Activated T-helper 1 cell treated with anti-CD3 and anti-CD28 coated beads, Interleukin-12 subunit alpha, Interleukin-12 subunit beta, Interleukin-2, Interleukin-4 antibody, amounts not matched to agents 30 ng/mL and 10 ng/mL and 1 ng/mL, durations not matched to agents 14 hours and 24 hours and 36 hours (primary cell): Measurements from ENCODE around the gene UBASH3A. TPM values are rescaled to one million over a fixed set of nuclear protein-coding genes. Genes with fewer than 3 reads are reported as not detected.
A peak's percentile ranks its signal among the peaks of the same experiment; 100 is the strongest.

ENCODE experiments used
- DNase-seq: peaks from one replicate; pipeline ENCODE4 v3.0.0; 2021; ENCODE audit warnings: low spot score
- H3K27ac Mint-ChIP-seq: one replicate; pipeline ENCODE4 v1.8.0; 2021; ENCODE audit warnings: mild to moderate bottlenecking, mixed read lengths
- H3K27me3 Mint-ChIP-seq: one replicate; pipeline ENCODE4 v1.8.0; 2022; ENCODE audit warnings: mild to moderate bottlenecking, moderate library complexity, mixed read lengths; ENCODE audit not compliant: insufficient read depth
- H3K36me3 Mint-ChIP-seq: one replicate; pipeline ENCODE4 v1.8.0; 2021; ENCODE audit warnings: low read depth, mixed read lengths
- H3K4me1 Mint-ChIP-seq: one replicate; pipeline ENCODE4 v1.8.0; 2021; ENCODE audit warnings: low read depth, mixed read lengths
- H3K4me3 Mint-ChIP-seq: one replicate; pipeline ENCODE4 v1.8.0; 2021; ENCODE audit warnings: mild to moderate bottlenecking, moderate library complexity, mixed read lengths
- H3K9me3 Mint-ChIP-seq: one replicate; pipeline ENCODE4 v1.8.0; 2021; ENCODE audit warnings: mixed read lengths
- intact Hi-C: fragments of 100-400 bp; cut with micrococcal nuclease; formaldehyde crosslinking; loops from one replicate; pipeline ENCODE4 v1.15.1; 2024
- total RNA-seq: library from RNA; stranded (reverse); gene quantifications from 2 replicates; pipeline ENCODE4 v1.2.3, GENCODE V29; 2022

Gene UBASH3A
- total RNA-seq, 1 donor from 2014 or later = 70.8 TPM

DNA sequence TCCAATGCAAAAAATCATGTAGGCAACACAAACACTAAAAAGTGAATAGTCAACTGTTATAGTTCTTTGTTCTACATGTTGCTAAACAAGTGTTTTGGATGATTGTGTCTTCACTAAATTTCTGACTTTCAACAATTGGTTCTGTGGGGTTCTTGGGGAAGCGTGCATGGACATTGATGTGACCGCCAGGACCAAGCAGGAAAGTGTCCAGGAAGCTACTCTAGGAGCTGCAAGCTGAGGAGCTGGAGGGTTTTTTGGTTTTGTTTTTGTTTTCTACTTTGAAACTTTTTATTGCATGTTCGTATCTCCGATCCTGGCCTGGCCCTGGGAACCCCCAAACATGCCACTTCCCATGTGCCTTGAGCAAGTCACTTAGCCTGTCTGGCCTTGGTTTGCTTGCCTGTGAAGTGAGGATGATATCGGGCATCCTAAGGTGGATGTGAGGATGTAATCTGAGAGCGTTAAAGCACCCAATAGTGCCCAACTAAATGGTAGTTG, 15.8 kb upstream of the UBASH3A start:
- intact Hi-C loops = no loop called here
- no peak overlapping the region for H3K4me3 Mint-ChIP-seq
- H3K36me3 Mint-ChIP-seq = peaks cover 33% of the 10 kb centered on the region
- no peak for DNase-seq
- no peak overlapping the region for H3K27ac Mint-ChIP-seq
- no peaks in the 10 kb centered on the region for H3K27me3 Mint-ChIP-seq
- H3K9me3 Mint-ChIP-seq = no peaks in the 10 kb centered on the region
- H3K4me1 Mint-ChIP-seq = peaks cover 65% of the 10 kb centered on the region

DNA sequence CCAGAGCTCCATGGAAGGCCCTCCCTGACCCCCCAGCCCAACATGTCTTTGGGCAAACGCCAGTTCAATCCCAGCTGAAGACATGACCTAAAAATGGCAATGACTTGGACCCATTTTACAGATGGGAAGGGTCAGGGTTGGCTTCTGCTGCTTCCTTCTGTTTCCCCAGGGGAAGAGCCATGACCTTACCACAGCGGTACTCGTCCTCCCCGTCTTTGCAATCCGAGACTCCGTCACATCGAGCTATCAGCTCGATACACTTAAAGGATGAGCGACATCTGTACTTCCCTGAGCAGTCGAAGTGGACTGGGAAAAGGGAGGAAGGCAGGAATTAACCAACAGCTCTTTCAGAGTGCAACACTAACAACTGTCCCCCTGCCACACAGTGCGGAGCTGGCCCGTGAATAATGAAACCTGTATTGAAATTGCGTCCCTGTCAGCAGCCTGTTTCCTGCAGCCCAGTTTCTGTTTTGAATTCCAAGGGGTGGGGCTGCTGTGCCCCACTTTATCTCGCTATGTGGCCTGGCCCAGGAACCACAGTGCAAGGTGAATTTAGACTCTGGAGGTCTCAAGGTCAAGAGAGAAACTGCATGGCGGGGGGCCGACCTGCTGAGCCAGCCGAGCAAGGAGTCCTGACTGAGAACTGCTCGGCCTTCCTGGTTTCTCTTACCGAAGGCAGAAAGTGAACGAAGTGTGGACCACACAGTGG, 14.8 kb upstream of the UBASH3A start:
- H3K4me3 Mint-ChIP-seq = no peak overlapping the region
- peaks cover 73% of the 10 kb centered on the region for H3K4me1 Mint-ChIP-seq
- H3K9me3 Mint-ChIP-seq = no peaks in the 10 kb centered on the region
- peaks cover 33% of the 10 kb centered on the region for H3K36me3 Mint-ChIP-seq
- DNase-seq = no peak
- intact Hi-C loops = no loop called here
- H3K27ac Mint-ChIP-seq = peak overlapping the region; percentile 14
- H3K27me3 Mint-ChIP-seq = no peaks in the 10 kb centered on the region

DNA sequence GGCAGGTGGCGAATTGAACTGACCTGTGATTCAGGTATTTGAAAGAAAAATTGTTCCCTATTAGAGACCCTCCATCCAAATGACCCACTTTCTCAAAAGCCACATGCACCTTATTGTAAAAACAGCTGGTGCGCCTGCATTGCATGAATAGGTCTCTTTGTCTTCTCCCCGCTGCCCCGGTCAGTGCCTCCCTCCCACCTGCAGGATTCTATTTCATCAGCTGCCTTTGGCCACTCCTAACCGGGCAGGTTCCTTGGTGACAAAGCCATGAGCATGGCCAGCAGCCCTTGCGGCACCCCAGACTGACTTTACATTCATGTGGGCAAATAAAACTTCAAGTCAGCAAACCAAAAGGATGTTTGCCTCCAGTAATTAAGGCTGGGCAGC, 14.3 kb upstream of the UBASH3A start:
- no peaks in the 10 kb centered on the region for H3K9me3 Mint-ChIP-seq
- no peak overlapping the region for H3K27ac Mint-ChIP-seq
- H3K36me3 Mint-ChIP-seq = peaks cover 29% of the 10 kb centered on the region
- peak overlapping the region; percentile 4 for H3K4me3 Mint-ChIP-seq
- no peak for DNase-seq
- H3K4me1 Mint-ChIP-seq = peaks cover 73% of the 10 kb centered on the region
- no peaks in the 10 kb centered on the region for H3K27me3 Mint-ChIP-seq
- intact Hi-C loops = no loop called here

DNA sequence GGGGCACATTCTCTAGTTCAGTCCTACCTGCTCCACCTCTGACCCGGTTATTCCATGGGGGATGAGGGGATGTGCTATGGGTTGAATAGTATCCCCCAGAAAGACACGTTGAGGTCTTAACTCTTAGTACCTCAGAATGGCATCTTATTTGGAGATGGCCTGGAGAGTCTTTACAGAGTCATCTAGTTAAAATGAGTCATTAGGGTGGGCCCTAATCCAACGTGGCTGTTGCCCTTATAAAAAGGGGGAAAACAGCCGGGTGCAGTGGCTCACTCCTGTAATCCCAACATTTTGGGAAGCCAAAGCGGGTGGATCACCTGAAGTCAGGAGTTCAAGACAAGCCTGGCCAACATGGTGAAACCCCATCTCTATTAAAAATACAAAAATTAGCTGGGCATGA, 13.5 kb upstream of the UBASH3A start:
- H3K36me3 Mint-ChIP-seq = peaks cover 32% of the 10 kb centered on the region
- H3K27me3 Mint-ChIP-seq = no peaks in the 10 kb centered on the region
- intact Hi-C loops = loop anchor here (5.0 kb wide), 1 partner anchor 53 kb away; no protein-coding TSS in a partner anchor
- no peak overlapping the region for H3K4me3 Mint-ChIP-seq
- no peaks in the 10 kb centered on the region for H3K9me3 Mint-ChIP-seq
- H3K27ac Mint-ChIP-seq = no peak overlapping the region
- no peak for DNase-seq
- H3K4me1 Mint-ChIP-seq = peaks cover 73% of the 10 kb centered on the region

DNA sequence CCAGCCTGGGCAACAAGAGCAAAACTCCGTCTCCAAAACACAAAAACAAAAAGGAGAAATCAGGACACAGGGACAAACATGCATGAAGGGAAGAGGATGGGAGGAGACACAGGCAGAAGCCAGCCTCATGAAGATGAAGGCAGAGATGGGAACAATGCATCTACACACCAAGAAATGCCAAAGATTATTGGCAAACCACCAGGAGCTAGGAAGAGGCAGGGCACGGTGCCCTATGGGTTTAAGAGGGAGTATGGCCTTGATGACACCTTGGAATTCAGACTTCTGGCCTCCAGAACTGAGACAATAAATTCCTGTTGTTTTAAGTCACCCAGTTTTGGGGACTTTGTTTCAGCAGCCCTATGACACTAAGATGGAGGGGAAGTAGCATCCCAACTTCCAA, 13.0 kb upstream of the UBASH3A start:
- H3K36me3 Mint-ChIP-seq = peaks cover 32% of the 10 kb centered on the region
- DNase-seq = no peak
- peak overlapping the region; percentile 17 for H3K27ac Mint-ChIP-seq
- H3K27me3 Mint-ChIP-seq = no peaks in the 10 kb centered on the region
- intact Hi-C loops = loop anchor here (5.0 kb wide), 1 partner anchor 53 kb away; no protein-coding TSS in a partner anchor
- H3K9me3 Mint-ChIP-seq = no peaks in the 10 kb centered on the region
- H3K4me3 Mint-ChIP-seq = no peak overlapping the region
- H3K4me1 Mint-ChIP-seq = peaks cover 76% of the 10 kb centered on the region

DNA sequence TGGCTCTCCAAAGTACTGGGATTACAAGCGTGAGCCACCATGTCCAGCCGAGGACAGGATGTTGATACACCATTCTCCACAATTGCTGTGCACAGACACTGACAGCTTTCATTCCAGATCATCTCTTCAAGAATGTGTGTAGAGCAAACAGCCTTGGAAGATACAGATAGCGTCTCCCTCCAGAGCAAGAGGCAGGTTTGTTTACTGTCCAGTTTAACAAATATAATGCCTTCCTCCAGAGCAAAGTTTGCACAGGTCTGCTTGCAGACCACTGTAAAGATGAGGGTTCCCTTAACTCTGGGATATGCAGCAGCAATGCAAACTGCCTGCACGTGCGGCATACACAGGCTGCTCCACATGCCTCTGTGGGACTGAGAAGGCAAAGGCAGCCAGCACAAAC, 12.4 kb upstream of the UBASH3A start:
- H3K27me3 Mint-ChIP-seq = no peaks in the 10 kb centered on the region
- H3K9me3 Mint-ChIP-seq = no peaks in the 10 kb centered on the region
- H3K4me1 Mint-ChIP-seq = peaks cover 78% of the 10 kb centered on the region
- peaks cover 32% of the 10 kb centered on the region for H3K36me3 Mint-ChIP-seq
- no peak for DNase-seq
- no peak overlapping the region for H3K4me3 Mint-ChIP-seq
- H3K27ac Mint-ChIP-seq = no peak overlapping the region
- intact Hi-C loops = loop anchor here (5.0 kb wide), 1 partner anchor 54 kb away; no protein-coding TSS in a partner anchor

DNA sequence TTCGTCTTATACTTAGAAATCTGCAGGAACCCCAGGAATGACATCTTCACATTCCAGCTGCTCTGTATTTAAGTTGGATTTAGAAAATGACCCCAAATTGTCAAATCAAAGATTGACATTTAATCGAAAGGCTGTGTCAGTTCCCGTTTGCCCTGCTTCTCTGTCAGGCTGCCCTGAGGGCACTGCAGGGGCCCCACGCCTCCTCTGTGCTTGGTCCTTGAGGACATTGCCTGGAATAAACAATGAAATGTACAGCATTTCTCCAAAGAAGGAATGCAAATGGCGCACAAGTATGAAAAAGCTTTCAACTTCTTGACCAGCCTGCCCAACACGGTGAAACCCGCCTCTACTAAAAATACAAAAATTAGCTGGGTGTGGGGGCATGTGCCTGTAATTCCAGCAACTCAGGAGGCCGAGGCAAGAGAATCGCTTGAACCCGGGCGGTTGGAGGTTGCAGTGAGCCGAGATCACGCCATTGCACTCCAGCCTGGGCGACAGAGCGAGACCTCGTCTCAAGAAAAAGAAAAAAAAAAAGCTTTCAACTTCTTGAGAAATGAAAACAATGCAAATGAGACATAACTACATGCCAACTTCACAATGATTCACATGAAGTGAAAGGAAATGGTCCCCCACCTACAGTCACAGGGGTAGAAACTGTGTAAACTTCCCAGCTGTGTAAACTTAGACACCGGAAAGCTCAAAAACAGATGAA, 10.8 kb upstream of the UBASH3A start:
- no peak for DNase-seq
- Mint-ChIP-seq H3K4me1 (peaks cover 72% of the 10 kb centered on the region), H3K9me3 (no peaks in the 10 kb centered on the region), H3K27me3 (no peaks in the 10 kb centered on the region), H3K27ac (peak overlapping the region; percentile 82), H3K4me3 (peak overlapping the region; percentile 65), H3K36me3 (peaks cover 26% of the 10 kb centered on the region)
- intact Hi-C loops = loop anchor here (1.0 to 5.0 kb wide), 5 partner anchors 13 to 56 kb away; no protein-coding TSS in a partner anchor

DNA sequence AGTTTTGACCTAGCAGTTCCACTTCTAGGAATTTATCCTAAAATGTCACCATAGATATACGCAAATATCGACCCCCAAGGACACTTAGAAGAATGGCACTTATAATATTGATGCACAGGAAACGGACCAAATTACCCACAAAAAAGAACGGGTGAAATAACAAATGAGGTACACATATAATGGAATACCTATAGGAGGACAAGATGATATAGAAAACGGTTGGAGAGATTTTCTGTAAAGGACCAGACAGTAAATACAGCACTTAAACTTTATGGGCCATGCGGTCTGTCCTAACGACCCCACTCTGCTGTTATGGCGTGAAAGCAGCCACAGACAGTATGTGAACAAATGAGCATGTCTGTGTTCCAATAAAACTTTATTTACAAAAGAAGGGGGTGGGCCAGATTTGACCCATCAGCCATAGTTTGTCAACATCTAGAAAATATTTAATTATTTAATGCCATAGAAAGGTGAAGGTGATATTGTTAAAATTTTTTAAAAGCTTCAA, 10.2 kb upstream of the UBASH3A start:
- no peaks in the 10 kb centered on the region for H3K27me3 Mint-ChIP-seq
- H3K36me3 Mint-ChIP-seq = peaks cover 23% of the 10 kb centered on the region
- peak overlapping the region; percentile 82 for H3K27ac Mint-ChIP-seq
- H3K4me3 Mint-ChIP-seq = peak overlapping the region; percentile 65
- intact Hi-C loops = loop anchor here (1.0 to 5.0 kb wide), 5 partner anchors 13 to 56 kb away; no protein-coding TSS in a partner anchor
- H3K4me1 Mint-ChIP-seq = peaks cover 72% of the 10 kb centered on the region
- DNase-seq = no peak
- H3K9me3 Mint-ChIP-seq = no peaks in the 10 kb centered on the region

DNA sequence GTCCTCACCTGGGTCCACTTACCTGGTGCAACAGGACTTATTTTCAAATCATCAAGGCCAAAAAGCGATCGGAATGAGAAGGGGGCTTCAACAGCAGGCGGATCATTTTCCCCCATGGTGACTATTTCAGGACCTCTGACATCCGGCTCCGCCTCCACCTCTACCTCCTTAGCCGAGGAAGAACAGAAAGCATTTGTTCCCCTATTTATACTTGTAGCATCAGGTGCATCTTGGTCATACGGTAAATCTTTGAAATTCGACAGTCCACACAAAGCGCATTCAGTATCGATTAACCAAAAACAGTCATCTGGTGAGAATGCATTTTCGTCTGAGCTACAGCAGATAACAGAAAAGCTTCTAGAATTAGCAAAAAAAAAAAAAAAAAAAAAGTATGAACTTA, 8.4 kb upstream of the UBASH3A start:
- Mint-ChIP-seq H3K27ac (no peak overlapping the region), H3K27me3 (no peaks in the 10 kb centered on the region), H3K36me3 (peaks cover 19% of the 10 kb centered on the region)

DNA sequence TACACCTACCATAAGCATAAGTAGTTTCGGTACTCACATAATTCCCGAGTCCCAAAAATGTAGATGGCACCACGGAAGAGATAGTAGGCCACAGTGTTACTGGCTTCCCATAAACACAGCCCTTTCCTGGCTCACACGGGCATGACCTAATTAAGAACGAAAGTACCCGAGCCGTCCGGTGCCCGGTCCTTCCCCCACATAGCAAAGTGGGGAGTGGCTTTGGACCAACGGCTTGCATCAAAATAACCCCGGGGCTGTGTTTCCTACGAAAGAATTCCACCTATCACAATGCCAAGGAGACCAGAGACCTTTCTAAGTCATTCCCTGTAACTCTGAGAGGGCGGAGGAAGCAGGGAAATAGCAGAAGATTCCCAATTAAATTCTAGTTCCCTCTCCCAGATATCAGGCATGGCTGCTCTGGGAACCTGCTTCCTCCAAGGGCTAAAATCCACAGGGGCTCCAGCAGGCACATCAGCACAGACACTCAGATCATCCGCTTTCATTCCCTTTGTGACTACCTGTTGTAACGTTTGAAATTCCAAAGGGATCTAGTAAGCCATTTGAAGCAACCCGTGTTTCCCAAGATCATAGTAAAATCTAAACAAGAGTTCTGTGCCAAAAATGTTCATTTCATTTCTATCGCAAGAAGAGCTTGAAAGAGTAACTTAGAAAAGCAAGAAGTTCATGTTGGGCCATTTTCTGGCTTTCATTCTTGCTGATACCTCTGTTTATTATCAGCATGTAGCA, 7.6 kb upstream of the UBASH3A start, which contains the start of gene TMPRSS3:
TSS of gene TMPRSS3 (minus strand) at position 148 of the 747 bp plus-strand sequence. CDS start 635 bp downstream, outside the sequence.
- peaks cover 19% of the 10 kb centered on the region for H3K36me3 Mint-ChIP-seq
- intact Hi-C loops = no loop called here
- no peak within 1 kb of the TSS for H3K27ac Mint-ChIP-seq
- no peak for DNase-seq
- peaks cover 68% of the 10 kb centered on the region for H3K4me1 Mint-ChIP-seq
- no peaks in the 10 kb centered on the region for H3K27me3 Mint-ChIP-seq
- no peak within 1 kb of the TSS for H3K4me3 Mint-ChIP-seq
- no peaks in the 10 kb centered on the region for H3K9me3 Mint-ChIP-seq

More for the DNA sequence above, 8.4 kb upstream of the UBASH3A start:
- no peaks in the 10 kb centered on the region for H3K9me3 Mint-ChIP-seq
- intact Hi-C loops = no loop called here
- peaks cover 68% of the 10 kb centered on the region for H3K4me1 Mint-ChIP-seq
- H3K4me3 Mint-ChIP-seq = no peak overlapping the region
- DNase-seq = no peak

DNA sequence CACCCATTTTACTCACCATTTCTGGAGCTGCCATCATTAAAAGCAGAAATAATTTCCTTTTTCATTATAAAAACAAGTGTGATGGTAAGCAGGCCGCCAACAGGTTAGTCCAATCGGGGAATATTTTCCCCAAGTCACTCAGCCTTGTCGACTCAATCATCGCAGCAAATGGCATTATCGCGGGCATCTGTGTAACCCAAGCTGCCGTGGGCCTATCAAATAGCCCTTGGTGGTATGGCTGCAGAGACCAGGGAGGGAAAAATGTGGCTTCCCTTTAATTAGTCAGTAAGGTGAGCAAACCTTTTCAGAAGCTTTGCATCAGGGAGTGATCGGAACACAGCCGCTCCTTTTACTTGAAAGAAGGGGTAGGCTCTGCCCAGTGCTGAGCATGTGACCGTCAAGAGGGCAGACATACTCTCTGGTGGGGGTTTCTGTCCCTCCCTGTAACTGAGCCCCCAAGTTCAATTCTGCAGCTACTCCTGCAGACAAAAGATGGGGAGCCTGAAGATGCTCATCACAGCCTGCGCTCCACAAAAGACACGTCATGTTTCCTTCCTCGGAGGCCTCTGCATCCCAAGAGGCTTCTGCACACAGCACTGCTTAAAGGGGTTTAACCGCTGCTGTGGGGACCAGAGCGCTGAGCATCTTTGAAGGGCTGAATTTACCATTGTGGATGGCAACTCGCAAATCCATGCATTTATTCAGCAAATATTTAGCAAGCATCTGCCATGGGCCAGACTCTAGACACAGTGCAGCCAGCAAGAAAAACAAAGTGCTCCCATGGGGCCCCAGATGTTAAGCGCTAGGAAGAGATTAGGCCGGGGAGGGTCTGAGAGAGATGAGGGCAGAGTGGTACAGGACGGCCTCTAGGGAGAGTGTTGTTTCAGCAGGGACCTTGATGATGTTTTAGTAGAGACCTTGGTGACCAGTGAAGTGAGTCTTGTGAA, 6.6 kb upstream of the UBASH3A start:
- H3K27ac Mint-ChIP-seq = no peak overlapping the region
- H3K9me3 Mint-ChIP-seq = peaks cover 7% of the 10 kb centered on the region
- H3K27me3 Mint-ChIP-seq = no peaks in the 10 kb centered on the region
- H3K36me3 Mint-ChIP-seq = peaks cover 20% of the 10 kb centered on the region
- intact Hi-C loops = no loop called here
- H3K4me1 Mint-ChIP-seq = peaks cover 71% of the 10 kb centered on the region
- no peak overlapping the region for H3K4me3 Mint-ChIP-seq
- DNase-seq = no peak
